Measurements from ENCODE around the gene AUTS2.

AUTS2 gene

DNA sequence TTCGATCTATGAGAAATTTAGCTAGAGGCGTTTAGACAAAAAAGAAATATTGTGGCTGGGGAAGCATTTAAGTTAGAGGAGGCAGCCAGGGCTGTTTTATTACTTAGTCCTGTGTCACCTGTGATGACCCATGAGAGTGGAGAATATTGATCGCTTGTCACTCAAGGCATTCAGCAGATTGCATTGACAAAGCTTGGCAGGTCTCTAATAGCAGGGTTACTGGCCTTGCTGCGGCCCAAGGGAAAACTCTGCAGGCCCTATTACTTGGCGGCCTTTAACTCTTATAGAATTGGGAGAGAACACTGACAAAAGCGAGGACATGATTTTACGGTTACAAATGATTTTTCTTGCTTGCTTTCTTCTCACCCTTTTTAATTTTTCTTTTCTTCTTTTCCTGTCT is 473.5 kb downstream of the AUTS2 start:
- H3K27me3 ChIP-seq (ENCODE audit: insufficient read depth, poor library complexity, severe bottlenecking): no peaks in the 10 kb centered on the region
- no peak overlapping the region for H3K4me3 ChIP-seq (replicated peaks; ENCODE audit: insufficient read depth, low read length)
- TF ChIP-seq, protein P1, sequence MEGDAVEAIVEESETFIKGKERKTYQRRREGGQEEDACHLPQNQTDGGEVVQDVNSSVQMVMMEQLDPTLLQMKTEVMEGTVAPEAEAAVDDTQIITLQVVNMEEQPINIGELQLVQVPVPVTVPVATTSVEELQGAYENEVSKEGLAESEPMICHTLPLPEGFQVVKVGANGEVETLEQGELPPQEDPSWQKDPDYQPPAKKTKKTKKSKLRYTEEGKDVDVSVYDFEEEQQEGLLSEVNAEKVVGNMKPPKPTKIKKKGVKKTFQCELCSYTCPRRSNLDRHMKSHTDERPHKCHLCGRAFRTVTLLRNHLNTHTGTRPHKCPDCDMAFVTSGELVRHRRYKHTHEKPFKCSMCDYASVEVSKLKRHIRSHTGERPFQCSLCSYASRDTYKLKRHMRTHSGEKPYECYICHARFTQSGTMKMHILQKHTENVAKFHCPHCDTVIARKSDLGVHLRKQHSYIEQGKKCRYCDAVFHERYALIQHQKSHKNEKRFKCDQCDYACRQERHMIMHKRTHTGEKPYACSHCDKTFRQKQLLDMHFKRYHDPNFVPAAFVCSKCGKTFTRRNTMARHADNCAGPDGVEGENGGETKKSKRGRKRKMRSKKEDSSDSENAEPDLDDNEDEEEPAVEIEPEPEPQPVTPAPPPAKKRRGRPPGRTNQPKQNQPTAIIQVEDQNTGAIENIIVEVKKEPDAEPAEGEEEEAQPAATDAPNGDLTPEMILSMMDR (IDR thresholded peaks at IDR 0.05; ENCODE audit: insufficient read depth, low read length): no peak
- TF ChIP-seq, protein P2, sequence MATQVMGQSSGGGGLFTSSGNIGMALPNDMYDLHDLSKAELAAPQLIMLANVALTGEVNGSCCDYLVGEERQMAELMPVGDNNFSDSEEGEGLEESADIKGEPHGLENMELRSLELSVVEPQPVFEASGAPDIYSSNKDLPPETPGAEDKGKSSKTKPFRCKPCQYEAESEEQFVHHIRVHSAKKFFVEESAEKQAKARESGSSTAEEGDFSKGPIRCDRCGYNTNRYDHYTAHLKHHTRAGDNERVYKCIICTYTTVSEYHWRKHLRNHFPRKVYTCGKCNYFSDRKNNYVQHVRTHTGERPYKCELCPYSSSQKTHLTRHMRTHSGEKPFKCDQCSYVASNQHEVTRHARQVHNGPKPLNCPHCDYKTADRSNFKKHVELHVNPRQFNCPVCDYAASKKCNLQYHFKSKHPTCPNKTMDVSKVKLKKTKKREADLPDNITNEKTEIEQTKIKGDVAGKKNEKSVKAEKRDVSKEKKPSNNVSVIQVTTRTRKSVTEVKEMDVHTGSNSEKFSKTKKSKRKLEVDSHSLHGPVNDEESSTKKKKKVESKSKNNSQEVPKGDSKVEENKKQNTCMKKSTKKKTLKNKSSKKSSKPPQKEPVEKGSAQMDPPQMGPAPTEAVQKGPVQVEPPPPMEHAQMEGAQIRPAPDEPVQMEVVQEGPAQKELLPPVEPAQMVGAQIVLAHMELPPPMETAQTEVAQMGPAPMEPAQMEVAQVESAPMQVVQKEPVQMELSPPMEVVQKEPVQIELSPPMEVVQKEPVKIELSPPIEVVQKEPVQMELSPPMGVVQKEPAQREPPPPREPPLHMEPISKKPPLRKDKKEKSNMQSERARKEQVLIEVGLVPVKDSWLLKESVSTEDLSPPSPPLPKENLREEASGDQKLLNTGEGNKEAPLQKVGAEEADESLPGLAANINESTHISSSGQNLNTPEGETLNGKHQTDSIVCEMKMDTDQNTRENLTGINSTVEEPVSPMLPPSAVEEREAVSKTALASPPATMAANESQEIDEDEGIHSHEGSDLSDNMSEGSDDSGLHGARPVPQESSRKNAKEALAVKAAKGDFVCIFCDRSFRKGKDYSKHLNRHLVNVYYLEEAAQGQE (IDR thresholded peaks at IDR 0.05; ENCODE audit: insufficient replicate concordance, low read depth): no peak
- no peak for TF ChIP-seq GABPA (IDR thresholded peaks at IDR 0.05; ENCODE audit: low read depth)
- TF ChIP-seq SPI1 (IDR thresholded peaks at IDR 0.05; ENCODE audit: borderline replicate concordance, low read depth): no peak
- no peak for TF ChIP-seq POLR2AphosphoS5 (IDR thresholded peaks at IDR 0.05; ENCODE audit: low read depth)
- DNase-seq (ENCODE audit: low read depth in 1 of 2, low spot score in 1 of 2): no peak
- H3K27ac ChIP-seq (replicated peaks): no peak overlapping the region

DNA sequence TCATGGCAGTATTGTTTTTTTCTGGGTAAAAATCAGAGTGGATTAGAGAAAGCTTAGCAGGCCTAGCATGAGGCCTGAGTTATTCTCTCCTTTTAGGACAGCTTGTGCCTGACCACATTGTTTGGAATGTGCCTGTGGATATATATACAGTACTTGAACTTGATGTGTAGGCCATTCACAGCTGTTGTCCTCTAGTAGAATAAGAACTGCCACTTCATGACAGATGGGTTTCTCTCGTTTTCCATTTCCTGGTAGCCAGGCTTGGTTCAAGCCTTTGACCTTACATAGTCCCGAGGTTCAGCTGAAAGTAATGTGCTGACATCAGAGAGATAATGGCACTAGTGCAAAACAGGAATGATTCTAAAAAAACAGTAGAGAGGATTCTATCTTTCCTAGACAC is 473.9 kb downstream of the AUTS2 start:
- H3K27me3 ChIP-seq (ENCODE audit: insufficient read depth, poor library complexity, severe bottlenecking): no peaks in the 10 kb centered on the region
- TF ChIP-seq GABPA (IDR thresholded peaks at IDR 0.05; ENCODE audit: low read depth) (no peak), POLR2AphosphoS5 (IDR thresholded peaks at IDR 0.05; ENCODE audit: low read depth) (no peak), SPI1 (IDR thresholded peaks at IDR 0.05; ENCODE audit: borderline replicate concordance, low read depth) (no peak)
- TF ChIP-seq, protein P1 (IDR thresholded peaks at IDR 0.05; ENCODE audit: insufficient read depth, low read length): no peak
- TF ChIP-seq, protein P2 (IDR thresholded peaks at IDR 0.05; ENCODE audit: insufficient replicate concordance, low read depth): no peak
- no peak overlapping the region for H3K4me3 ChIP-seq (replicated peaks; ENCODE audit: insufficient read depth, low read length)
- no peak overlapping the region for H3K27ac ChIP-seq (replicated peaks)
- DNase-seq (ENCODE audit: low read depth in 1 of 2, low spot score in 1 of 2): no peak

DNA sequence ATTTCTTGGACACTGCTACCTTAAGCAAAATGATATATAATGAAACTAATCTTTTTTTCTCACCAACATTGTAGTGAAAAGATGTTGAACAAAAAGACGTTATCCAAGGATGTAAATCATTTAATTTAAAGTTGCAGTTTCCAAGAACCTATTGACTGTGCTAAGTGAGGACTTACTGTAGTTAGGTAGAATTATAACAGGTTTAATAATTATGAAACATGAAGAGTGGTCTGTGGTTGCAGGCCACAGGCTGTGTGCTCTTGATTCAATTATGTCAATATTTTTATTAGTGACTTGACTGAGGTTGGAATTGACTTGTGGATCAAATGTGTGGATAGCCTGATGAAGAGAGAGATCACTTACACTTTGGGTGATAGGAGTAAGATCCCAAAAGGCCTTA is 478.1 kb downstream of the AUTS2 start:
- TF ChIP-seq, protein P1 (IDR thresholded peaks at IDR 0.05; ENCODE audit: insufficient read depth, low read length): no peak
- TF ChIP-seq POLR2AphosphoS5 (IDR thresholded peaks at IDR 0.05; ENCODE audit: low read depth) (no peak), GABPA (IDR thresholded peaks at IDR 0.05; ENCODE audit: low read depth) (no peak), SPI1 (IDR thresholded peaks at IDR 0.05; ENCODE audit: borderline replicate concordance, low read depth) (no peak)
- TF ChIP-seq, protein P2 (IDR thresholded peaks at IDR 0.05; ENCODE audit: insufficient replicate concordance, low read depth): no peak
- H3K27me3 ChIP-seq (ENCODE audit: insufficient read depth, poor library complexity, severe bottlenecking): no peaks in the 10 kb centered on the region

More for the DNA sequence above, 478.1 kb downstream of the AUTS2 start:
- no peak overlapping the region for H3K27ac ChIP-seq (replicated peaks)
- DNase-seq (ENCODE audit: low read depth in 1 of 2, low spot score in 1 of 2): no peak
- H3K4me3 ChIP-seq (replicated peaks; ENCODE audit: insufficient read depth, low read length): no peak overlapping the region

Measured in HL-60 (cell line).